ENCODE results near the gene STRN4.

STRN4 gene

DNA sequence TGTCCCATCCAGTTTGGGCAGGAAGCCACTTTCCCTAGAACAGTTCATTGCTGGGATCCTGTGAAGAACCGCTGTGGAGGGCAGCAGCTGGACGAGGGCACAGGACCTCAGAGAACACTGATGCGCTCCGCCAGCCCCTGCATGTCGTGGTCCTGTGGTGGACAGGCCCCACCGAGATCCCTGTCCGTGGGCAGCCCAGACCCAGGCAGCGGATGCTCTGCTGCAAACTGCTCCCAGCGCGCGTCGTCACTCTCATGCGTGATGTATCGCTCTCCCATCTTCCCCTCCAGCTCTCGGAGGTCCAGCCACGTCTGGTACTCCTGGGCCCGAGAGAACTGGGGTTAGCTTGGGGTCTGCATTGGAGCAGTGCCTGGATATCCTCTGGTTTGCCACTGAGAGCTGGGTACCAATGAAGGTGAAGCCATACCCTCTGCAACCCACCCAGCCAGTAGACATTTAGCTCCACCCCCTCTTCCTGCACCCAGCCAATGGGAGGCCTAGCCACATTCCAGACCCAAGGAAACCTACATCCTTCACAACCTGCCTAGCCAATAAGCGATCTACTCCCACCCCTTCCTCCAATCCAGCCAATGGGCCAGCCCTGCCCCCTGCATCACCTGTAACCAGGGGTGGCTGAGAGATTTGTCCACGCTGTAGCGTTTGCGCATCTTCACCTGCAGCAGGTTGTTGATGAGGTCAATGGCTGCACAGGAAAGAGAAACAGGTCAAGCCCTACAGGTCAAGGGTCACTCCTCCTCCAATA, 71.7 kb downstream of the STRN4 start:
- no peak for DNase-seq (ENCODE audit: low read depth in 1 of 2, low spot score in 1 of 2)

DNA sequence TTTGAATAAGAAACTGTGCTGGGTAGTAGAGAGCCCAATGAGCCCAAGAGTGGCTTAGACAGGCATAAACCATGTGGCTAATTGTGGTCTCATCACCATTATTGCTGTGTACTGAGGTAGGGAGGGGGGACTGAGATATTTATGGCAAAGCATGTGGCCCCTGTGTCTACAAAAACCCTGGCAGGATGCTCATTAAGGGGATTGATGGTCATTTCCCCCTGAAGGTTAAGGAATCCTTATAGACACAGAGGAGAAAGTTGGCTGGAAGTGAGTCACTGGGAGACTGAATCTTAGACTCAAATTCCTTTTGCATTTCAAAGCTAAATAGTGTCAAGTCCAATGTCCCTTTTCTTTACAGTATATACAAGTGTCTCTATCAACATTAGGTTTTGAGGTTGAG, 75.4 kb downstream of the STRN4 start:
- DNase-seq (ENCODE audit: low read depth in 1 of 2, low spot score in 1 of 2): no peak
